ENCODE results near the gene CCT8. TPM values are rescaled to one million over a fixed set of nuclear protein-coding genes. Genes with fewer than 3 reads are reported as not detected.

Gene CCT8
- total and polyA plus RNA-seq, 2 of the 4 experiments (the other 2 are of a cell fraction), result 172 to 192 TPM

- no peak for ATAC-seq (ENCODE audit: low read depth)
- H2BK20ac ChIP-seq (ENCODE audit: low read depth, low read length), result peak overlapping the region; percentile 74; the same call in 1 of the 2 replicates
- DNase-seq, result peak; percentile 11
- no peak overlapping the region for H3K18ac ChIP-seq (ENCODE audit: low read depth, low read length)
- peaks cover 4% of the 10 kb centered on the region; the same call in 1 of the 2 replicates for H3K4me1 ChIP-seq (ENCODE audit: control insufficient read depth, insufficient read depth, low read length)
- WGBS, 2 experiments (ENCODE audit: extremely low coverage in 2 of 2, insufficient read length in 1 of 2), result no CpG with 5 or more reads among the region's 8 CpGs
- H3K14ac ChIP-seq (replicated peaks; ENCODE audit: low read depth, low read length), result peak overlapping the region; percentile 84
- H2BK15ac ChIP-seq (ENCODE audit: low read depth, low read length), result peak overlapping the region; percentile 88; the same call in 1 of the 3 replicates
- no peak overlapping the region for H4K5ac ChIP-seq (ENCODE audit: low read depth, low read length)
- H2AK9ac ChIP-seq (replicated peaks; ENCODE audit: low read depth, low read length, poor library complexity), result no peak overlapping the region
- dilution Hi-C loops (cut with HindIII; ENCODE audit: low sequenced_read_pairs, unreplicated experiment) (no loop called here), intact Hi-C loops (cut with micrococcal nuclease) (no loop called here), in situ Hi-C loops (cut with MboI; ENCODE audit: low sequenced_read_pairs) (no loop called here)
- H2AFZ ChIP-seq (replicated peaks; ENCODE audit: low read length, poor library complexity), result no peak overlapping the region
- H2BK5ac ChIP-seq (ENCODE audit: low read depth, low read length, poor library complexity, severe bottlenecking), result peak overlapping the region; percentile 83
- TF ChIP-seq MAFK (IDR thresholded peaks at IDR 0.05; ENCODE audit: low read depth, low read length) (peak; percentile 28; the same call in 1 of the 2 replicates), CEBPB (IDR thresholded peaks at IDR 0.05; ENCODE audit: low read depth, low read length) (no peak), FOS (IDR thresholded peaks at IDR 0.05; ENCODE audit: low read depth, low read length) (no peak)
- ChIA-PET CTCF (interaction anchor here (1.0 to 2.0 kb wide), 3 partner anchors 10 to 361 kb away, joined by 3 to 7 read pairs (median 5); no protein-coding TSS in a partner anchor), POLR2A (ENCODE audit: unreplicated experiment) (no interaction called here)
- no peak overlapping the region for H3K23ac ChIP-seq (ENCODE audit: low read depth, low read length)
- H3K9ac ChIP-seq (ENCODE audit: low read depth, low read length), result no peak overlapping the region
- H3K4me2 ChIP-seq (ENCODE audit: low read depth, low read length), result no peak overlapping the region
- H3K9me3 ChIP-seq (ENCODE audit: control insufficient read depth, insufficient read depth, low read length), result no peaks in the 10 kb centered on the region
- H3K79me1 ChIP-seq (ENCODE audit: low read depth in 1 of 2, low read length in 2 of 2), result 0 out of 4 replicates have a peak, but pooled peaks cover 0 to 4% of the 10 kb centered on the region in 2 experiments
- no peak overlapping the region; the same call in 1 of the 2 replicates for H3K4ac ChIP-seq (ENCODE audit: low read depth, low read length)
- peak overlapping the region in 1 of 2 experiments; percentile 21; a peak in 1 of 4 replicates for H4K8ac ChIP-seq (ENCODE audit: low read depth in 2 of 2, low read length in 2 of 2)
- peaks cover 3% of the 10 kb centered on the region; the same call in 1 of the 2 replicates for H3K9me1 ChIP-seq (ENCODE audit: insufficient read depth, low read length)
- no peak overlapping the region for H3K27ac ChIP-seq (ENCODE audit: insufficient read depth, low read length)
- H3K56ac ChIP-seq (ENCODE audit: extremely low read depth, insufficient read depth, low read length), result no peak overlapping the region
- BruUV-seq (replicated peaks), result no TSS peak
- no peaks in the 10 kb centered on the region for H4K20me1 ChIP-seq (ENCODE audit: insufficient read depth, low read length)
- H2BK120ac ChIP-seq (ENCODE audit: low read depth, low read length), result peak overlapping the region; percentile 82; the same call in 1 of the 2 replicates
- no peak overlapping the region for H3K4me3 ChIP-seq (ENCODE audit: insufficient read depth, low read depth, low read length)
- H4K91ac ChIP-seq (ENCODE audit: insufficient read depth, low read depth, low read length), result no peak overlapping the region; the same call in 1 of the 2 replicates
- H3K36me3 ChIP-seq (ENCODE audit: control insufficient read depth, insufficient read depth, low read length), result no peaks in the 10 kb centered on the region
- no peaks in the 10 kb centered on the region for H3K27me3 ChIP-seq (ENCODE audit: control insufficient read depth, insufficient read depth, low read length)
- no peak overlapping the region; the same call in 1 of the 2 replicates for H2AK5ac ChIP-seq (ENCODE audit: low read depth, low read length)
Observed at GRCh38 chr21:29115899-29116298, 42.5 kb upstream of the CCT8 start.

All from IMR-90 (cell line).